ENCODE measurements around the gene LRRC75A.

DNA sequence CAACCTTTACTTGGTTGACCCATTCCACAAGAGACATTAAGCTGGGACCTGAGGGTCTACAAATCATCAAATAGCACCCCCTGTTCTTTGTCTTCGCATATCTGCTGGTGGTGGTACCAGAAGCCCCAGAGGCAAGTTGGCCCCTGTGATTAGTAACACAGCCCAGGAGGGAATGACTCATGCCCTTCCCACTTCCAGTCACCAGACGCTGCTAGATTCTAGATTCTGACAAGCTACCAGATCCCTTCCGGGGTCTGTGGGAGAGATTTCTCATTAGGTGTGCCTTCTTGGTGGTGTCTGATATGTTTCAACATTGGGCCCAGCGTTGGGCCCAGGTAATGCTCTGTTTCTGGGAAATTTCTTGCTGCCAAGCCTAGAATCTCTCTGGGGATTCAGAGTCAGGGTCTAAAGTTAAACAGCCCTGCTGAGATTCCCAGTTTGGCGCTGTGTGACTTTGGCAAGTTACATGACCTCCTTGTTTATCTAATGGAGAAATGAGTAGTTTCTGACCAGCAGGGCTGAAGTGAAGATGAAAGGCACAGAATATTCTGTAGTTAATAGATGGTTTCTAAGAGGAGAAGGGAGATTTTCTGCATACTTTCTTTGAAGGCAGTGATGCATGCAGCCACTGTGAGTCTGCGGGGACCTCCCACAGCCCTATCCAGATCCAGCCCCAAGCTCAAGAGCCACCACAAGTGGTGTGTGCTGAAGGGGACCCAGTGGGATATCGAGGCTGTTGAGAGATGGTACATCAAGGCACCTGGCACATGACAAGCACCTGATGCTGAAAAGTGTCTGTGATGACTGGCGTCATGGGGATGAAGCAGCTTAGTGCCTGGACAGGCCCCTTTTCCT lies 72.7 kb downstream of the LRRC75A start:
- TF ChIP-seq, protein P1, sequence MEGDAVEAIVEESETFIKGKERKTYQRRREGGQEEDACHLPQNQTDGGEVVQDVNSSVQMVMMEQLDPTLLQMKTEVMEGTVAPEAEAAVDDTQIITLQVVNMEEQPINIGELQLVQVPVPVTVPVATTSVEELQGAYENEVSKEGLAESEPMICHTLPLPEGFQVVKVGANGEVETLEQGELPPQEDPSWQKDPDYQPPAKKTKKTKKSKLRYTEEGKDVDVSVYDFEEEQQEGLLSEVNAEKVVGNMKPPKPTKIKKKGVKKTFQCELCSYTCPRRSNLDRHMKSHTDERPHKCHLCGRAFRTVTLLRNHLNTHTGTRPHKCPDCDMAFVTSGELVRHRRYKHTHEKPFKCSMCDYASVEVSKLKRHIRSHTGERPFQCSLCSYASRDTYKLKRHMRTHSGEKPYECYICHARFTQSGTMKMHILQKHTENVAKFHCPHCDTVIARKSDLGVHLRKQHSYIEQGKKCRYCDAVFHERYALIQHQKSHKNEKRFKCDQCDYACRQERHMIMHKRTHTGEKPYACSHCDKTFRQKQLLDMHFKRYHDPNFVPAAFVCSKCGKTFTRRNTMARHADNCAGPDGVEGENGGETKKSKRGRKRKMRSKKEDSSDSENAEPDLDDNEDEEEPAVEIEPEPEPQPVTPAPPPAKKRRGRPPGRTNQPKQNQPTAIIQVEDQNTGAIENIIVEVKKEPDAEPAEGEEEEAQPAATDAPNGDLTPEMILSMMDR (IDR thresholded peaks at IDR 0.05; ENCODE audit: low read depth, low read length) = no peak
- TF ChIP-seq POLR2A (IDR thresholded peaks at IDR 0.05; ENCODE audit: extremely low read depth, insufficient read length) (no peak), MAX (IDR thresholded peaks at IDR 0.05; ENCODE audit: low read depth, low read length) (peak; percentile 50)
